Mucosa of descending colon (tissue), 3 donors: ENCODE measurements around the gene ZNF668. TPM values are rescaled to one million over a fixed set of nuclear protein-coding genes. Genes with fewer than 3 reads are reported as not detected.

Experiments
- ATAC-seq: fragments of 200-7000 bp; cut with Tn5 transposase; one replicate; pipeline ENCODE4 v1.9.1; 2020; ENCODE audit warnings: mild to moderate bottlenecking, moderate library complexity
- DNase-seq, 3 donors: peaks; one replicate each; pipeline ENCODE4 v3.0.0-alpha.2; 2020
- H3K36me3 ChIP-seq: fragments of 200-600 bp; one replicate; pipeline ENCODE4 v1.8.0; 2021; ENCODE audit warnings: low read depth, mild to moderate bottlenecking
- H3K4me1 ChIP-seq: fragments of 200-600 bp; one replicate; pipeline ENCODE4 v1.8.0; 2021; ENCODE audit warnings: low read depth, mild to moderate bottlenecking
- H3K4me3 ChIP-seq: fragments of 200-600 bp; one replicate; pipeline ENCODE4 v1.8.0; 2021; ENCODE audit warnings: mild to moderate bottlenecking
- H3K9me3 ChIP-seq: fragments of 200-600 bp; one replicate; pipeline ENCODE4 v1.8.0; 2021; ENCODE audit warnings: mild to moderate bottlenecking
- CTCF ChIP-seq: fragments of 200-600 bp; IDR thresholded peaks from one replicate; pipeline ENCODE4 v1.8.0; 2022; ENCODE audit warnings: antibody characterized with exemption, mild to moderate bottlenecking
- intact Hi-C, 2 donors: fragments of 100-400 bp; cut with DNase I in 1 of 2; cut with micrococcal nuclease in 1 of 2; formaldehyde crosslinking; loops; one replicate each; pipeline versions ENCODE4 v1.11.0 to v1.11.1; 2022; cut with DNase I, micrococcal nuclease
- total RNA-seq, 3 donors: library from RNA; stranded (reverse); fragmentation: NEBNext Ultra II Directional in 2 of 3; extraction: Animal tissue kit (Norgen Biotek cat#: 25700) in 2 of 3; gene quantifications; one replicate each; pipeline versions ENCODE4 v1.2.1 to v1.2.4, GENCODE V29; 2021 to 2023
- donor health status: DM: no; HTN: no; CAD: no; lungs with moderate emphysema.
- donor health status: DM: no; HTN: no; CAD: no.
- donor health status: DM: no; HTN: yes; CAD: no.

The ZNF668 gene
- total RNA-seq, 3 donors from 2014 or later, result 8.3 to 10.2 (median 9.8) TPM

GRCh38 chr16:31094088-31094423 lies 20.0 kb upstream of the ZNF668 start:
- peak in 1 of 3 donors; percentile 49 for DNase-seq
- peak; percentile 7 for ATAC-seq
- H3K36me3 ChIP-seq, result no peaks in the 10 kb centered on the region
- intact Hi-C loops, result no loop called here
- TF ChIP-seq CTCF, result no peak
- H3K4me3 ChIP-seq, result peak overlapping the region; percentile 46
- H3K9me3 ChIP-seq, result no peaks in the 10 kb centered on the region
- H3K4me1 ChIP-seq, result peaks cover 14% of the 10 kb centered on the region

- intact Hi-C loops, result no loop called here
- DNase-seq (no peak), ATAC-seq (no peak)
- H3K9me3 ChIP-seq, result no peaks in the 10 kb centered on the region
- peaks cover 14% of the 10 kb centered on the region for H3K4me1 ChIP-seq
- no peak for TF ChIP-seq CTCF
- H3K4me3 ChIP-seq, result no peak overlapping the region
- no peaks in the 10 kb centered on the region for H3K36me3 ChIP-seq
Measured at GRCh38 chr16:31093132-31093703, 19.2 kb upstream of the ZNF668 start.

- DNase-seq (no peak), ATAC-seq (no peak)
- Histone ChIP-seq H3K4me3 (no peak overlapping the region), H3K36me3 (no peaks in the 10 kb centered on the region), H3K9me3 (no peaks in the 10 kb centered on the region), H3K4me1 (peaks cover 14% of the 10 kb centered on the region)
- TF ChIP-seq CTCF, result no peak
- intact Hi-C loops, result no loop called here
Measured at GRCh38 chr16:31092330-31092729, 18.3 kb upstream of the ZNF668 start.

- Histone ChIP-seq H3K36me3 (no peaks in the 10 kb centered on the region), H3K4me1 (peaks cover 10% of the 10 kb centered on the region), H3K9me3 (no peaks in the 10 kb centered on the region), H3K4me3 (no peak overlapping the region)
- intact Hi-C loops, result no loop called here
- ATAC-seq, result no peak
- TF ChIP-seq CTCF, result no peak
- no peak for DNase-seq
Measured at GRCh38 chr16:31090540-31090939, 16.5 kb upstream of the ZNF668 start.

- DNase-seq, result no peak
- ATAC-seq, result no peak
- H3K36me3 ChIP-seq, result no peaks in the 10 kb centered on the region
- no peak for TF ChIP-seq CTCF
- no peak overlapping the region for H3K4me3 ChIP-seq
- intact Hi-C loops, result no loop called here
- H3K4me1 ChIP-seq, result peaks cover 9% of the 10 kb centered on the region
- H3K9me3 ChIP-seq, result no peaks in the 10 kb centered on the region
Measured at GRCh38 chr16:31089199-31089598, 15.2 kb upstream of the ZNF668 start.
